Omental fat pad (tissue), 4 donors: Measurements from ENCODE around the gene SYTL4. TPM values are rescaled to one million over a fixed set of nuclear protein-coding genes. Genes with fewer than 3 reads are reported as not detected.

Source experiments
- ATAC-seq: fragments of 150-250 bp; one replicate; pipeline ENCODE4 v1.9.1; 2016; ENCODE audit warnings: mild to moderate bottlenecking, moderate library complexity; ENCODE audit not compliant: low FRiP score
- DNase-seq: peaks from one replicate; pipeline ENCODE4 v3.0.0-alpha.2; 2019; ENCODE audit warnings: low spot score
- CTCF ChIP-seq, 3 donors: fragments of 450-650 bp; IDR thresholded peaks; one replicate each; pipeline ENCODE4 v1.5.1; 2016 to 2017; ENCODE audit warnings: antibody characterized with exemption in 3 of 3, mild to moderate bottlenecking in 3 of 3, moderate library complexity in 2 of 3
- total RNA-seq, 4 donors: library from RNA; depleted of rRNA; stranded (reverse); fragments of >200 nt; gene quantifications; one replicate each; pipeline ENCODE4 v1.1.0, GENCODE V29; 2016

Gene SYTL4
- total RNA-seq, 4 donors from 2014 or later, result 10.2 to 37.2 (median 14.8) TPM

GRCh38 chrX:100643212-100643611, 88.7 kb downstream of the SYTL4 start:
- ATAC-seq, result no peak
- no peak for DNase-seq

GRCh38 chrX:100642290-100642689, 89.6 kb downstream of the SYTL4 start:
- ATAC-seq, result no peak
- no peak for DNase-seq
- TF ChIP-seq CTCF (IDR thresholded peaks at IDR 0.05), result no peak

More at GRCh38 chrX:100643212-100643611, 88.7 kb downstream of the SYTL4 start:
- no peak for TF ChIP-seq CTCF (IDR thresholded peaks at IDR 0.05)

GRCh38 chrX:100636321-100636991, 95.5 kb downstream of the SYTL4 start, which contains the start of gene TSPAN6:
TSPAN6 (minus strand) TSS chrX:100636806; CDS start chrX:100636694, 112 bp downstream.
- ATAC-seq (peak; percentile 93), DNase-seq (peak; percentile 54)
- TF ChIP-seq CTCF (IDR thresholded peaks at IDR 0.05), result no peak

- ATAC-seq, result peak; percentile 25
These were observed 96.0 kb downstream of the SYTL4 start for GRCh38 chrX:100635989-100636320.

GRCh38 chrX:100635040-100635439, 96.9 kb downstream of the SYTL4 start:
- no peak for ATAC-seq
- no peak for DNase-seq
- no peak for TF ChIP-seq CTCF (IDR thresholded peaks at IDR 0.05)

More at GRCh38 chrX:100635989-100636320, 96.0 kb downstream of the SYTL4 start:
- TF ChIP-seq CTCF (IDR thresholded peaks at IDR 0.05), result no peak
- no peak for DNase-seq

GRCh38 chrX:100625985-100626491, 105.9 kb downstream of the SYTL4 start:
- TF ChIP-seq CTCF (IDR thresholded peaks at IDR 0.05), result no peak
- DNase-seq (no peak), ATAC-seq (no peak)

Other genes starting within 250 kb of the SYTL4 start
- gene TNMD, start 147.2 kb downstream of the SYTL4 start, total RNA-seq, result 10 to 100 TPM in 3 of 4 donors, 1 to 10 TPM in 1; 3.0 to 80.5 (median 18.1) TPM
- gene TSPAN6, start 95.3 kb downstream of the SYTL4 start, total RNA-seq, result 10 to 100 TPM; 27.3 to 55.5 (median 38.4) TPM
- gene SRPX2, start 87.9 kb downstream of the SYTL4 start, total RNA-seq, result 100 to 1,000 TPM in 2 of 4 donors, 10 to 100 TPM in 2; 77.9 to 327 (median 148) TPM
- 10 to 100 TPM in 2 of 4 donors, 1 to 10 TPM in 2; 7.8 to 10.1 (median 9.8) TPM for gene CSTF2, start 88.3 kb upstream of the SYTL4 start, total RNA-seq
- gene NOX1, start 142.2 kb upstream of the SYTL4 start, total RNA-seq, result under 1 TPM in 2 of 4 donors, not detected in 2; 0.25 to 0.84 TPM
- under 1 TPM in 2 of 4 donors, not detected in 2; 0.12 to 0.28 TPM for gene XKRX, start 196.8 kb upstream of the SYTL4 start, total RNA-seq
- gene ARL13A, start 237.6 kb upstream of the SYTL4 start, total RNA-seq, result not detected